Measurements from ENCODE around the gene RENBP.

GRCh38 chrX:153934762-153935325 lies 9.6 kb downstream of the RENBP start, which contains the start of gene NAA10:
- TF ChIP-seq CTCF (IDR thresholded peaks at IDR 0.05) (no peak), POLR2A (IDR thresholded peaks at IDR 0.05) (no peak)

Data from body of pancreas (tissue), 4 donors.